K562 (cell line): ENCODE measurements around the gene AKT2. TPM values are rescaled to one million over a fixed set of nuclear protein-coding genes. Genes with fewer than 3 reads are reported as not detected.

Source experiments
- ATAC-seq: fragments of 200-7000 bp; cut with Tn5 transposase; 3 replicates; pipeline ENCODE4 v1.9.1; 2020; ENCODE audit warnings: moderate library complexity
- BruUV-seq: library from RNA; stranded (reverse); fragments of 400-500 nt; replicated peaks from 2 replicates; lab custom pipeline; 2021; lab: Mats Ljungman, UMichigan
- CTCF ChIA-PET: fragments of 300-600 bp; formaldehyde crosslinking; extraction: SDS; loops from one replicate; lab custom pipeline; 2021; ENCODE audit warnings: low intra/inter-chr PET ratio; lab: Yijun Ruan, JAX
- POLR2A ChIA-PET: fragments of 300-600, 350-650 bp; sonication (Branson Sonifier 250); formaldehyde crosslinking; extraction: SDS; loops from one replicate; lab custom pipeline; 2021; ENCODE audit warnings: antibody characterized with exemption, inconsistent platforms; lab: Yijun Ruan, JAX
- DNase-seq, 4 experiments: peaks; one replicate each; pipeline versions ENCODE4 v3.0.0 to v3.0.0-alpha.2; 2011 to 2018; ENCODE audit warnings: low spot score in 3 of 4, mixed read lengths in 3 of 4; ENCODE audit errors: extremely low read depth in 1 of 4
- FAIRE-seq: peaks from 2 replicates; lab custom pipeline; 2011; peaks lifted over from hg19 to GRCh38; lab: Jason Lieb, UNC
- H2AFZ ChIP-seq: 2 replicates; pipeline ENCODE4 v1.6.0; 2011; ENCODE audit warnings: low read depth, low read length, control low read depth, inconsistent platforms
- H3K27ac ChIP-seq: fragments of 200-600 bp; 3 replicates; pipeline ENCODE4 v1.8.0; 2011; ENCODE audit warnings: low read depth, mild to moderate bottlenecking, control low read depth, inconsistent platforms, low read length, moderate library complexity, mixed read lengths; ENCODE audit errors: extremely low read depth
- H3K27me3 ChIP-seq, 2 experiments: fragments of 300-600 bp in 1 of 2; 2 replicates in 1 of 2; 3 replicates in 1 of 2; pipeline versions ENCODE4 v1.6.0 to v1.8.0; 2011; ENCODE audit warnings: inconsistent platforms in 2 of 2, low read length in 2 of 2, mild to moderate bottlenecking in 1 of 2, mixed read lengths in 1 of 2, moderate library complexity in 1 of 2; ENCODE audit not compliant: control insufficient read depth in 2 of 2, insufficient read depth in 2 of 2
- H3K36me3 ChIP-seq: fragments of 300-600 bp; 3 replicates; pipeline ENCODE4 v1.8.0; 2011; ENCODE audit warnings: mild to moderate bottlenecking, low read length, inconsistent platforms; ENCODE audit not compliant: control insufficient read depth, insufficient read depth
- H3K4me1 ChIP-seq, 2 experiments: fragments of 200-600 bp in 1 of 2; replicated peaks in 1 of 2; 2 replicates in 1 of 2; 3 replicates in 1 of 2; pipeline versions ENCODE4 v1.5.1 to v1.8.0; 2011; ENCODE audit warnings: inconsistent platforms in 2 of 2, low read length in 2 of 2, mild to moderate bottlenecking in 1 of 2, mixed read lengths in 1 of 2, moderate library complexity in 1 of 2; ENCODE audit not compliant: control insufficient read depth in 2 of 2, insufficient read depth in 2 of 2
- H3K4me2 ChIP-seq: 2 replicates; pipeline ENCODE4 v1.6.1; 2011; ENCODE audit warnings: low read length, control low read depth, inconsistent platforms, mixed read lengths; ENCODE audit not compliant: insufficient read depth
- H3K4me3 ChIP-seq: fragments of 200-600 bp; sonication (generic), shearing (Covaris generic); 2 replicates; pipeline ENCODE4 v1.5.1; 2016; ENCODE audit warnings: control low read depth, inconsistent platforms
- H3K79me2 ChIP-seq: fragments of 200-600 bp; 3 replicates; pipeline ENCODE4 v1.8.0; 2011; ENCODE audit warnings: low read length, inconsistent platforms; ENCODE audit not compliant: control insufficient read depth, insufficient read depth
- H3K9ac ChIP-seq, 2 experiments: 2 replicates each; pipeline versions ENCODE4 v1.6.0 to v1.6.1; 2011; ENCODE audit warnings: low read depth in 2 of 2, low read length in 2 of 2, control low read depth in 1 of 2, inconsistent platforms in 1 of 2, mild to moderate bottlenecking in 1 of 2, mixed read lengths in 1 of 2; ENCODE audit not compliant: insufficient read depth in 1 of 2
- H3K9me1 ChIP-seq: one replicate; pipeline ENCODE4 v1.6.0; 2011; ENCODE audit warnings: inconsistent platforms, mild to moderate bottlenecking, low read length, moderate library complexity; ENCODE audit not compliant: control insufficient read depth, insufficient read depth
- H3K9me3 ChIP-seq: replicated peaks from 2 replicates; pipeline ENCODE4 v1.5.1; 2011; ENCODE audit warnings: low read depth, low read length, inconsistent platforms; ENCODE audit not compliant: control insufficient read depth, insufficient read depth
- H4K20me1 ChIP-seq: replicated peaks from 2 replicates; pipeline ENCODE4 v1.6.1; 2011; ENCODE audit warnings: low read length, inconsistent platforms, mixed read lengths; ENCODE audit not compliant: control insufficient read depth, insufficient read depth
- RBM22 ChIP-seq: fragments of 200-400 bp; formaldehyde crosslinking; IDR thresholded peaks from 2 replicates; pipeline ENCODE4 v1.6.1; 2018; ENCODE audit warnings: low read length, low read depth; ENCODE audit not compliant: poor library complexity, severe bottlenecking
- THAP12 ChIP-seq: fragments of 250-450 bp; sonication (Bioruptor Pico); IDR thresholded peaks from 2 replicates; pipeline ENCODE4 v1.9.0; 2021; ENCODE audit warnings: mild to moderate bottlenecking, inconsistent platforms
- WGBS: fragments of 100-300 bp; shearing (Covaris generic); methylation state at CpG from one replicate; pipeline ENCODE4 v1.1.6; 2016; ENCODE audit warnings: low coverage, mixed read lengths; ENCODE audit not compliant: insufficient coverage; ENCODE audit errors: missing lambda C conversion rate; 5-methylcytosine and 5-hydroxymethylcytosine counted together
- in situ Hi-C: fragments of 300-500 bp; cut with MboI; formaldehyde crosslinking; loops from 4 replicates; pipeline ENCODE4 v1.15.0; 2018; ENCODE audit warnings: inconsistent platforms, mixed read lengths
- intact Hi-C: fragments of 100-400 bp; cut with micrococcal nuclease; formaldehyde crosslinking; loops from 2 replicates; pipeline ENCODE4 v1.14.2; 2022
- polyA plus RNA-seq, 8 experiments: library from polyadenylated mRNA; depleted of rRNA in 4 of 8; stranded (reverse) in 5 of 8; unstranded in 3 of 8; fragments of >200 nt; fragmentation: Nextera tagmentation in 2 of 8; fragmentation: Illumina TruSeq in 1 of 8; extraction: Ambion mirVana in 2 of 8; extraction: Trizol in 1 of 8; gene quantifications; 2 replicates each; pipeline versions ENCODE4 v1.2.1 to v1.2.3, GENCODE V29; 2011 to 2014; ENCODE audit warnings: inconsistent platforms in 1 of 8, missing spikeins in 1 of 8
- total RNA-seq, 7 experiments: library from RNA; depleted of rRNA in 6 of 7; stranded (reverse); fragments of >200 nt in 6 of 7; fragmentation: Illumina TruSeq in 2 of 7; extraction: Trizol in 2 of 7; gene quantifications; 2 replicates each; pipeline versions ENCODE4 v1.2.1 to v1.2.3, GENCODE V29; 2011 to 2021; ENCODE audit warnings: low replicate concordance in 1 of 7

AKT2 gene
- total and polyA plus RNA-seq, 9 of the 15 experiments (the other 6 are each of a cell fraction or from before 2014, with no cell fraction given) = 1.1 to 132 (median 67.7) TPM

- ChIA-PET CTCF (no interaction called here), POLR2A (interaction anchor here (1.4 kb wide), 1 partner anchor 10 kb away, joined by 5 read pairs; no protein-coding TSS in a partner anchor)
- Histone ChIP-seq H3K27me3 (no peaks in the 10 kb centered on the region), H3K9me1 (no peaks in the 10 kb centered on the region), H3K79me2 (no peaks in the 10 kb centered on the region), H3K36me3 (peaks cover 77% of the 10 kb centered on the region; the same call in 2 of the 3 replicates), H4K20me1 (no peaks in the 10 kb centered on the region), H3K4me1 (peaks cover 20 to 47% of the 10 kb centered on the region in 2 experiments), H3K4me2 (no peak overlapping the region), H3K4me3 (no peak overlapping the region), H3K9me3 (no peaks in the 10 kb centered on the region), H3K9ac (no peak overlapping the region), H2AFZ (no peak overlapping the region), H3K27ac (no peak overlapping the region)
- no peak for TF ChIP-seq THAP12 (CRISPR knock-in tag)
- TF ChIP-seq RBM22 = peak; percentile 46
- in situ Hi-C loops = no loop called here
- intact Hi-C loops = no loop called here
- ATAC-seq = no peak
- no peak for DNase-seq
- 100% methylated on average over 6 of the region's 9 CpGs for WGBS
- no TSS peak for BruUV-seq
- FAIRE-seq = no peak
Observed at GRCh38 chr19:40236026-40236355, 49.2 kb downstream of the AKT2 start.
